Stimulated activated CD8-positive, alpha-beta memory T cell treated with anti-CD3 and anti-CD28 coated beads, Interleukin-15, amount 100 ng/mL, for 1 hour (primary cell): Measurements from ENCODE around the gene CLEC18C.
"Not testable (repeated sequence)": the region's sequence is repeated elsewhere in the genome, so short reads cannot be mapped to it uniquely, and the experiment has no call there.

Experiments used
- DNase-seq: peaks from one replicate; pipeline ENCODE4 v3.0.0-alpha.2; 2020; ENCODE audit warnings: low read depth

The CLEC18C gene

DNA sequence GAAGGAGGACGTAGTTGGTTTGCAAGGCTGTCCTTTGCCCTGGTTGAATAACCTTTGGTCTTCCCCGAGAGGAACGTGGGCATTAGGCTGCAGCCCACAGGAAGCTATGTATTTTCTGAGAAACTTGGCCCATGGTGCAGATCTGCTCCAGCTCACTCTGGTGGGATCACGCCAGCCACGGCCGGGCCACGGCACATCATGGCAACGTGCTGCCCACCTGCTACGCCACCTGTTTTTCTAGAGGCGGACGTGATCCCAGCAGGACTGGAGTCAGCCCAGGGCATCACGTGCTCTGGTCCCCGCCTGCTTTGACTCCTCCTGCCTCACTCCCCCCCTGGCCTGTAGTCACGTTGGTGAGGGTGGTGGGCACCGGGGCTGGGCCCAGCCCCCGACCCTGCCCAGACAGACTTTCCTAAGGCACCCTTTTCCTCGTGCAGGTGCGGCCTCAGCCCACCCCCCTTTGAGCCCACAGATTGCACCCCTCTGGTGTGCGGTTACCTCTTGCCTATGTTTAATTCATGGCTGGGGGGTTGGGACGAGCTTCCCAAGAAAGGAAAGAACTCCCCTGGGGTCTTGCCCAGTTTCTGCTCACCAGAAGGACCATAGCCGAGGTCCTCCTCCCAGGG lies at the start of gene CLEC18C:
CLEC18C (plus strand) TSS at position 576 of the 626 bp plus-strand sequence. CDS start 492 bp downstream, outside the sequence.
- DNase-seq: not testable (repeated sequence)

- DNase-seq: not testable (repeated sequence)
Observed at GRCh38 chr16:70123822-70124221, 49.8 kb upstream of the CLEC18C start.

DNA sequence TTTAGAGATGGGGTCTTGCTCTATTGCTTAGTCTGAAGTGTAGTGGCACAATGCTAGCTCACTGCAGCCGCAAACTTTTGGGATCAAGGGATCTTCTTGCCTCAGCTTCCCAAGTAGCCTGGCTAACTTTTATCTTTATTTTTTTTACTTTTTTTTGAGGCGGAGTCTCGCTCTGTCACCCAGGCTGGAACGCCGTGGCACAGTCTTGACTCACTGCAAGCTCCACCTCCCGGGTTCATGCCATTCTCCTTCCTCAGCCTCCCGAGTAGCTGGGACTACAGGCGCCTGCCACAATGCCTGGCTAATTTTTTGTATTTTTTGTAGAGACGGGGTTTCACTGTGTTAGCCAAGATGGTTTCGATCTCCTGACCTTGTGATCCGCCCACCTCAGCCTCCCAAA lies 47.4 kb upstream of the CLEC18C start:
- DNase-seq: not testable (repeated sequence)

DNA sequence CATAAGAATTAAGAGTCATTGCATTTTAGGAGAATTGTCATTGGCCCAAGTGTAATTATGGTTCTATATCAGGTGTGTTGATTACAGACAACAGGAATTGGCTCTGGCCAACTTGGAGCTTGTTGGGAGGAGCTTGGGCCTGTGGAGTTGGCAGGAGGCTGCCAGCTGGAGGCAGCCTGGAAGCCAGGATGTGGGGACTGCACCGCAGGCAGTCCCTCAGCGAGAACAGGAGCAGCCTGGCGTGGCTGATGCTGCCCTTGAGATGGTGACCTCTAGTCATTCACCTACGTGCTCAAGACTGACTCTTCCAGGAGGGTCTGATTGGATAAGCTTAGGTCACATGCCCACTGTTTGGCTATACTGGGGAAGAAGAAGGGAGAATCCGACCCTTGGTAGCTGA lies 45.9 kb upstream of the CLEC18C start:
- DNase-seq: not testable (repeated sequence)

DNA sequence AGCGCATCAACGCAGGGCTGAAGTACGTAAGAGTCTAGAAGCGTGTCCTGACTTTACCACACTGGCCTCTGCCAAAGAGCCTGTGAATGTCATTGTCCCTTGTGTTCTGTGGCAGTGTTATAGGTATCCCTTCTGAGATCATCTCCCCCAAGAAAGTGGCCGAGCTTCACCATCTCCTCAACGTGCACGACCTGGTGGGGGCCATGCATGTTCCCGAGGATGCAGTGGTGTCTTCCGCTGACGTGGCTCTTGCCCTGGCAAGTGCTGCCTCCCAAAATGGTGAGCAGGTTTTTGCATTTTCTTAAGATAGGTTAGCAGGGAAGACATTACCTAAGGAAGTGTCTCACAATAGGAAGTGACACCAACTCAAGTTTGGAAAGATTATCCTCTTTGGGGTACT lies 44.7 kb upstream of the CLEC18C start:
- not testable (repeated sequence) for DNase-seq

DNA sequence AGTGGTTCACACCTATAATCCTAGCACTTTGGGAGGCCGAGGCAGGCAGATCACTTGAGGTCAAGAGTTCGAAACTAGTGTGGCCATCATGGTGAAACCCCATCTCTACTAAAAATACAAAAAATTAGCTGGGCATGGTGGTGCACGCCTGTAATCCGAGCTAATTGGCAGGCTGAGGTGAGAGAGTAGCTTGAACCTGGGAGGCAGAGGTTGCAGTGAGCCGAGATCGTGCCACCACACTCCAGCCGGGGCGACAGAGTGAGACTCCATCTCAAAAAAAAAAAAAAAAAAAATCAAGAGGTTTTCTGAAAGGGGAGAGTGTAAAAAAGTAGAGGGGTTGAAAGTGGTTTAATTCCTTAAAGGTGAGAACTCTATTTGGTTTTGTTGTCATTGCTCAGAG lies 37.8 kb upstream of the CLEC18C start:
- not testable (repeated sequence) for DNase-seq

- DNase-seq: not testable (repeated sequence)
Observed at GRCh38 chr16:70136595-70136994, 37.0 kb upstream of the CLEC18C start.

DNA sequence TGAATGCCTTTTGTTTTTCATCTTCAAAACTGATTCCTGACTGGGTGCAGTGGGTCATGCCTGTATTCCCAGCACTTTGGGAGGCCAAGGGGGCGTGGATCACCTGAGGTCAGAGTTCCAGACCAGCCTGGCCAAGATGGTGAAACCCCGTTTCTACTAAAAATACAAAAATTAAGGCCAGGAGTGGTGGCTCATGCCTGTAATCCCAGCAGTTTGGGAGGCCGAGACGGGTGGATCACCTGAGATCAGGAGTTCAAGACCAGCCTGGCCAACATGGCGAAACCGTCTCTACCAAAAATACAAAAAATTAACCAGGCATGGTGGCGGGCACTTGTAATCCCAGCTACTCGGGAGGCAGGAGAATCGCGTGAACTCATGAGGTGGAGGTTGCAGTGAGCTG lies 30.8 kb upstream of the CLEC18C start:
- not testable (repeated sequence) for DNase-seq

DNA sequence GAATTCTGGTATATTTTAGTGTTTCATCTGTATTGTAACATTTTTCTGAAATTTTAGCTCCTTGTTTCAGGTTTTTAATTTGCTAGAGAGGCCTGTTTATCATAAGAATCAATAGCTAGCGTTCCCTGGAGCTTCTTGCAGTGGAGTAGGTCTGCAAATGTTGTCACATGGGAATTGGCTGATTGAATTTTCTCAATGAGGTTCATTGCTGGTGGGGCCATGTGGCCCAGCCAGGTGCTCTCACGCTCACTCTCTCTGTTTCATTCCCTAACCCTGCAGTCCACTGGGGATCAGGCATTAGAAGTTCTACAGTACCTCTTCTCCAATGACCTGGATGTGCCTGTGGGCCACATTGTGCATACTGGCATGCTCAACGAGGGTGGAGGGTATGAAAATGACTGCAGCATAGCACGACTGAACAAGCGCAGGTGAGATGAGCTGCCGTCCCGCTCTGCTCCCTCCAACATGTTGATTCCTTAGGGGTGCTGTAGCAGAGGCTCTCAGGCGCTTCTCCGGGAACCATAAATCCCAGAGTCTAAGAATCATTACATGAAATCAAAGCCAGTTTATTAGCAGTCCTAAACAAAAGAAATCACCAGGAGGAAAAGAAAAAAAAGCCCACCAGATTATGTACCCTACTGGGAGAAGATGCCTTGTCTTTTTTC lies 30.2 kb upstream of the CLEC18C start:
- DNase-seq: not testable (repeated sequence)

DNA sequence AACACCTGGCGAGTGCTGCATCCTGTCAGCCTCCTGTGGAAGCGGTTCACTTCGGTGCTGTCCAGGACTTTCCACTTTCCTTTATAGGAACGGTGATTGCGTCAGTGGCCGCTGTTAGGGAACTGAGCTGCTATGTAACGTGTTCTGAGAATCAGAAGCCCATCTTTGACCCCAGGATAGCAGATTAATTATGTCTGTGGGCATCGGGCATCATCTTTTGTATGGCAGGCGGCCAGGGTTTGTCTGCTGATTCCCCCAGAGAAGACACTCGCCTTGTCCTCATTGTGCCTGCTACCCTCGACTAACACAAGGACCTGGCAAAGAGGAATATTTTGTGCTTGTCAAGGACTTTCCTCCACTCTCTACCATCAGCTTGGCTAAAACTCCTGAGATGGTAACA lies 25.7 kb upstream of the CLEC18C start:
- not testable (repeated sequence) for DNase-seq

DNA sequence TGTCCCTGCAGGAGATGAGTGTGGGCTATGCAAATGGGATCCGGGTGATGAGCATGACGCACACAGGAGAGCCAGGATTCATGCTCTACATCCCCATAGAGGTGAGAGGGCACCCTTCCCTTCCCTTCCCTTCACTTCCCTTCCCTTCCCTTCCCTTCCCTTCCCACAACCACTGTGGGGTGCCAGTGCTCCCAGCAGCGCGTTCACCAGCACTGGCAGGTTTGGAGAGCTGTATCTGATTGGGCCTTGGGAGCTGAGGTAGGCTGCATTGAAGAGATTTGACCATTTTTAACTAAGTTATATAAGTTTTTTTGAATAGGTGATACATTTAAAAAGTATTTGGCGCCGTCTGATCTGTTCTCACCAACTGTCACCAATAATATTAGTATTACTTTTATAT lies 25.1 kb upstream of the CLEC18C start:
- not testable (repeated sequence) for DNase-seq

GRCh38 chr16:70149296-70149695 lies 24.3 kb upstream of the CLEC18C start:
- not testable (repeated sequence) for DNase-seq

DNA sequence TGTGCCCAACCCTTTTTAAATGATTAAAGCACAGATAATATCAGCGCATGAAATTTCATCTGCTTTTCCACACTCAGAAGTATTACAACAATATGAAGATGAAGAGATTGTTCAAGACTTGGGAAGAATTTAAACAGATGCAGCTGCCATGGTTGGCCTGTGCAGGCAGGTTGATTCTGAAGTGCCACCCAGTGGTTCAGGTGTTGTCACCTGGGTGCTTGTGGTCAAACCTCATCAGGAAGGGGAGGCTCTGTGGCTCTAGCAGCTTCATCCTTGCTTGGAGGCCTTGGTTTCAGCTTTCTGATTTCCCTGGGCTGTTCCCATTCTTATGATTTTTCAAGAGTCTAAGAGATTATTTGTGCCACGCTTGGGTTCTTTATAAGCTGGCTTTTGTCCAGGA lies 22.2 kb upstream of the CLEC18C start:
- no peak for DNase-seq

DNA sequence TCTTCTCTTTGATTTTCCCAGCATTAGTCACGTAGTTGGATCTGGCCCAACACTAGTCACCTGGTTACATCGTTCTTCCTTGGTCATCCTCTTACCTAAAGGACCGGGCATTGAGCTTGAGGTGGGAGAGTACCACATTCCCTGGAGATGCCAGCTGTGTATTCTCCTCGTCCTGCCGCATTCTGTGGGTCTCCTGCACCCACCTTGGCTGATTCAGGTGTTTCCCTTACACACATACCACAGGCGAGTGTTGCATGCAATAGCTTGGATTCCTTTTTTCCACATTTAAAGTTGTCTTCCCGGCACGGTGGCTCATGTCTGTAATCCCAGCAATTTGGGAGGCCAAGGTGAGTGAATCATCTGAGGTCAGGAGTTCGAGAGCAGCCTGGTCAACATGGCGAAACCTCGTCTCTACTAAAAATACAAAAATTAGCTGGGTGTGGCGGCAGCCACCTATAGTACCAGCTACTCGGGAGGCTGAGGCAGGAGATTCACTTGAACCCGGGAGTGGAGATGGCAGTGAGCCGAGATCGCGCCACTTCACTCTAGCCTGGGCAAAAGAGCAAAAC lies 21.6 kb upstream of the CLEC18C start:
- DNase-seq: no peak

DNA sequence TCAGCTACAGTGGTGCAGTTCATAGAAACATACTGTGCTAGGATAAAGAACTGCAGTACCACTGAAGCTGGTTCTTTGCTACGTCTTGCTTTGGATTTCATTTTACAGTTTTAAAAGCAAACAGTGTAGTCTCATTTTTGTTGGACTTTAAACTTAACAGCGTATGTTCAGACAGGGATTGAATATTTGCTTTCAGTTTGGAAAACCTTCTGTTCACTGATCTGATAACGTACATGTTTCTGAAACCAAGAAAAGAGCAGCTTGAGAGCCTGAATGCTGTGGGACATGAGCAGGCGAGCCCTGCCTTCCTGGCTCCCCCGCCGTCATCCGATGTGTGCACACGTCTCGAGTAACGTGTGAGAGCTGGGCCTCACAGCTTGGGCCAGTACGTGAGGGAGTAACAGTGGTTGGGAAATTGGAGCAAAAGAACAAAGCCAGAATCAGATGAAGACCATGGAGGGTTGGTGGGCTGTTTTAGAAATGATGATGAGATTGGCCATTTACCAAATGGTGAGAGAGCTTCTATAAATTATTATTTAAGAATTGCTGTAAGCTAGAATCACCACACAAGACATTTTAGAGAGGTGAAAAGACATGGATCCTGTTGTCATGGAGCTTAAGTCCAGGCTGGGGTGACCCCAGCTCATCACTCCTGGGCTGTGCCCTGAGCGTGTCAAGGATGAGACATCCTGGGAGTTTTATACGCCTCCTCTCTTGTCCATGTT lies 20.8 kb upstream of the CLEC18C start:
- DNase-seq: no peak

- DNase-seq: not testable (repeated sequence)
Observed at GRCh38 chr16:70154736-70155135, 18.9 kb upstream of the CLEC18C start.

- DNase-seq: no peak
Observed at GRCh38 chr16:70156207-70156978, 17.2 kb upstream of the CLEC18C start.

GRCh38 chr16:70157105-70157476 lies 16.5 kb upstream of the CLEC18C start:
- no peak for DNase-seq

GRCh38 chr16:70157477-70158260 lies 15.9 kb upstream of the CLEC18C start:
- DNase-seq: no peak

DNA sequence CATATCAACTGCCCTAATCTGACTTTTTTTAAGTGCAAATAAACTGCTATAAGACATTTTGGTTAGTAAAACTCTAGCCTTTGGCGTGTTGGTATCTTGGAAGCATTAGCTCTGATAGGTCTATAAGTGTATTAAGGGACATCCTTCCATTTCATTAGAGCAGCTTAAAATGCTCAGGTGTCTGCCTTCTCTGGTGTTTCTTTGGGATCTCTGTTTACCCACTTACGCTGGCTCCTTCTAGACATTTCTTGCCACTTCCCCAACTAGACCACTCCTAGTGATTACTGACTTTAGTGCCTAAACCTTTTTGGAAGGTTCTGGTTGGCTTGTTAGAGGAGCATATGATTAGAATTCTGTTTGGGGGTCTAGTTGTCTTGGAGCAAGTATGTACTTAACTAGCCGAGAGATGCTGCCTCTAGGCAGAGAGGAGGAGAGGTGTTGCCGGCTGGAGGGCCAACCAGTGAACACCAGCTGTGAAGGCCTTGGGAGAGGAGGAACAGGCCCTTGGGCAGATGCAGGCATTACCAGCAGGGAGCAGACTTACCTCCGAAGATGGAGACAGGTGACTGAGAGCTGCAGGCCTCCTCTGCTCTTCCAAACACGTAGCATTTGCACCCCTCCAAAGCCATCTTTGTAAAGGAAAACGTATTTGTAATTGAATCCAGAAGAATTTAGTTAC lies 15.2 kb upstream of the CLEC18C start:
- no peak for DNase-seq
